PFSK-1 (cell line): ENCODE data around the gene SLC25A17.

Experiments
- FOXP2 ChIP-seq: optimal IDR thresholded peaks from 2 replicates; pipeline ENCODE3; 2011; ENCODE audit warnings: borderline replicate concordance, control low read depth, inconsistent platforms; ENCODE audit not compliant: insufficient read depth; ENCODE audit errors: extremely low read length, extremely low read depth
- POLR2AphosphoS5 ChIP-seq: IDR thresholded peaks from 2 replicates; pipeline ENCODE4 v1.6.1; 2012; ENCODE audit warnings: low read depth, mild to moderate bottlenecking, control low read depth, low read length, moderate library complexity
- REST ChIP-seq, 2 experiments: IDR thresholded peaks; 2 replicates each; pipeline versions ENCODE4 v1.6.1 to v1.8.0; 2011 to 2012; ENCODE audit warnings: low read depth in 2 of 2, low read length in 2 of 2, control low read depth in 1 of 2, inconsistent platforms in 1 of 2, mild to moderate bottlenecking in 1 of 2, moderate library complexity in 1 of 2; ENCODE audit not compliant: insufficient read depth in 1 of 2
- SIN3A ChIP-seq: IDR thresholded peaks from 2 replicates; pipeline ENCODE4 v1.6.1; 2012; ENCODE audit warnings: mild to moderate bottlenecking, low read length, moderate library complexity, borderline replicate concordance; ENCODE audit not compliant: insufficient read depth
- TAF1 ChIP-seq: IDR thresholded peaks from 2 replicates; pipeline ENCODE4 v1.6.1; 2012; ENCODE audit warnings: low read length, control low read depth, borderline replicate concordance; ENCODE audit not compliant: insufficient read depth

The SLC25A17 gene

GRCh38 chr22:40853333-40853732 lies 34.2 kb upstream of the SLC25A17 start:
- no peak for TF ChIP-seq SIN3A
- TF ChIP-seq POLR2AphosphoS5: no peak
- TF ChIP-seq REST (IDR thresholded peaks at IDR 0.05; ENCODE audit: insufficient read depth in 1 of 2, low read depth in 2 of 2, low read length in 2 of 2): no peak
- no peak for TF ChIP-seq FOXP2
- no peak for TF ChIP-seq TAF1

GRCh38 chr22:40844951-40845350 lies 25.8 kb upstream of the SLC25A17 start:
- TF ChIP-seq SIN3A (no peak), POLR2AphosphoS5 (no peak), TAF1 (no peak), REST (IDR thresholded peaks at IDR 0.05; ENCODE audit: insufficient read depth in 1 of 2, low read depth in 2 of 2, low read length in 2 of 2) (no peak), FOXP2 (no peak)

- TF ChIP-seq SIN3A (no peak), REST (IDR thresholded peaks at IDR 0.05; ENCODE audit: insufficient read depth in 1 of 2, low read depth in 2 of 2, low read length in 2 of 2) (no peak), FOXP2 (no peak), POLR2AphosphoS5 (no peak), TAF1 (no peak)
Observed at GRCh38 chr22:40838486-40838885, 19.3 kb upstream of the SLC25A17 start.

- TF ChIP-seq REST (IDR thresholded peaks at IDR 0.05; ENCODE audit: insufficient read depth in 1 of 2, low read depth in 2 of 2, low read length in 2 of 2) (no peak), POLR2AphosphoS5 (no peak), SIN3A (no peak), TAF1 (no peak), FOXP2 (no peak)
Observed at GRCh38 chr22:40834619-40835018, 15.5 kb upstream of the SLC25A17 start.

GRCh38 chr22:40829131-40829530 lies 10.0 kb upstream of the SLC25A17 start:
- TF ChIP-seq FOXP2 (no peak), REST (IDR thresholded peaks at IDR 0.05; ENCODE audit: insufficient read depth in 1 of 2, low read depth in 2 of 2, low read length in 2 of 2) (no peak), SIN3A (no peak), POLR2AphosphoS5 (no peak), TAF1 (no peak)
